PC-9 (cell line): Measurements from ENCODE around the gene SLC25A10. TPM values are rescaled to one million over a fixed set of nuclear protein-coding genes. Genes with fewer than 3 reads are reported as not detected.

Experiments used
- BruUV-seq: library from RNA; stranded (reverse); fragments of 400-500 nt; replicated peaks from 2 replicates; lab custom pipeline; 2021; lab: Mats Ljungman, UMichigan
- CTCF ChIA-PET: fragments of 300-600 bp; sonication (Branson Sonifier 250); formaldehyde crosslinking; loops from one replicate; lab custom pipeline; 2022; ENCODE audit warnings: antibody characterized with exemption; lab: Charles Lee
- POLR2A ChIA-PET: fragments of 300-600 bp; sonication (Branson Sonifier 250); formaldehyde crosslinking; loops from one replicate; lab custom pipeline; 2022; ENCODE audit warnings: antibody characterized with exemption; ENCODE audit not compliant: unreplicated experiment; lab: Charles Lee
- DNase-seq, 2 experiments: peaks; one replicate each; pipeline versions ENCODE4 v3.0.0 to v3.0.0-alpha.2; 2015 to 2022; ENCODE audit warnings: mixed read lengths in 1 of 2
- H2AFZ ChIP-seq: fragments of 200-600 bp; sonication (generic); 2 replicates; pipeline ENCODE4 v1.8.1; 2017; ENCODE audit warnings: antibody characterized with exemption
- H3F3A ChIP-seq: fragments of 200-600 bp; sonication (generic); 2 replicates; pipeline ENCODE4 v1.8.1; 2017; ENCODE audit warnings: antibody characterized with exemption, mild to moderate bottlenecking, low read depth; ENCODE audit not compliant: insufficient read depth
- H3K27ac ChIP-seq: fragments of 200-600 bp; sonication (generic); 2 replicates; pipeline ENCODE4 v1.6.1; 2016; ENCODE audit warnings: mixed run types
- H3K27me3 ChIP-seq: fragments of 200-600 bp; sonication (generic); 2 replicates; pipeline ENCODE4 v1.6.1; 2016; ENCODE audit warnings: low read depth, mixed run types; ENCODE audit not compliant: insufficient read depth
- H3K36me3 ChIP-seq: fragments of 200-600 bp; sonication (generic); 2 replicates; pipeline ENCODE4 v1.6.1; 2016; ENCODE audit warnings: low read depth, mixed run types
- H3K4me1 ChIP-seq: fragments of 200-600 bp; sonication (generic); replicated peaks from 2 replicates; pipeline ENCODE4 v1.6.1; 2016; ENCODE audit warnings: mixed run types; ENCODE audit not compliant: insufficient read depth
- H3K4me2 ChIP-seq: fragments of 200-600 bp; sonication (generic); 2 replicates; pipeline ENCODE4 v1.6.1; 2017; ENCODE audit warnings: mixed run types
- H3K4me3 ChIP-seq: fragments of 200-600 bp; sonication (generic); 2 replicates; pipeline ENCODE4 v1.6.1; 2016; ENCODE audit warnings: mixed run types
- H3K79me2 ChIP-seq: fragments of 200-600 bp; sonication (generic); 2 replicates; pipeline ENCODE4 v1.6.1; 2017; ENCODE audit warnings: low read depth, mixed run types
- H3K9me2 ChIP-seq: fragments of 200-600 bp; sonication (generic); 2 replicates; pipeline ENCODE4 v1.8.1; 2017; ENCODE audit warnings: mild to moderate bottlenecking; ENCODE audit not compliant: insufficient read depth
- H3K9me3 ChIP-seq: fragments of 200-600 bp; sonication (generic); 2 replicates; pipeline ENCODE4 v1.8.1; 2016; ENCODE audit warnings: low read depth; ENCODE audit not compliant: insufficient read depth
- H4K20me1 ChIP-seq: fragments of 200-600 bp; sonication (generic); 2 replicates; pipeline ENCODE4 v1.8.1; 2017; ENCODE audit not compliant: insufficient read depth
- CTCF ChIP-seq: fragments of 200-600 bp; sonication (generic); conservative IDR thresholded peaks from 2 replicates; pipeline ENCODE4 v1.6.1; 2017; ENCODE audit warnings: mixed run types, antibody characterized with exemption, mild to moderate bottlenecking, moderate library complexity
- EZH2 ChIP-seq: fragments of 200-600 bp; sonication (generic); IDR thresholded peaks from 2 replicates; pipeline ENCODE4 v1.8.0; 2017; ENCODE audit warnings: antibody characterized with exemption, low read depth
- intact Hi-C: fragments of 100-400 bp; cut with micrococcal nuclease; formaldehyde crosslinking; loops from one replicate; pipeline ENCODE4 v1.10.0; 2022; ENCODE audit not compliant: unreplicated experiment
- total RNA-seq: library from RNA; stranded (reverse); gene quantifications from 2 replicates; pipeline ENCODE4 v1.2.3, GENCODE V29; 2021

Gene SLC25A10
- total RNA-seq, 1 experiment from 2014 or later = 86.5 TPM

GRCh38 chr17:81680150-81680549 is 31.9 kb upstream of the SLC25A10 start:
- Histone ChIP-seq H3K9me2 (no peaks in the 10 kb centered on the region), H2AFZ (no peak overlapping the region), H3K9me3 (no peaks in the 10 kb centered on the region), H3K79me2 (peaks cover 32% of the 10 kb centered on the region), H3K27me3 (no peaks in the 10 kb centered on the region), H4K20me1 (peaks cover under 1% of the 10 kb centered on the region), H3K4me1 (peaks cover under 1% of the 10 kb centered on the region; the same call in 1 of the 2 replicates), H3K4me2 (no peak overlapping the region), H3K27ac (no peak overlapping the region), H3K36me3 (no peaks in the 10 kb centered on the region), H3F3A (peaks cover 10% of the 10 kb centered on the region; the same call in 1 of the 2 replicates), H3K4me3 (no peak overlapping the region)
- POLR2A ChIA-PET = no interaction called here
- CTCF ChIA-PET = no interaction called here
- no TSS peak for BruUV-seq
- no peak for DNase-seq
- TF ChIP-seq CTCF (no peak), EZH2 (no peak)
- intact Hi-C loops = loop anchor here (5.0 kb wide), 2 partner anchors 43 to 342 kb away; partner anchors contain the start of genes CENPX, LRRC45, NPLOC4 and TSPAN10

GRCh38 chr17:81681672-81682071 is 30.4 kb upstream of the SLC25A10 start:
- no peaks in the 10 kb centered on the region for H3K27me3 ChIP-seq
- no peak overlapping the region for H3K27ac ChIP-seq
- no peaks in the 10 kb centered on the region for H3K36me3 ChIP-seq
- H3K9me2 ChIP-seq = no peaks in the 10 kb centered on the region
- H3K9me3 ChIP-seq = no peaks in the 10 kb centered on the region
- H3K4me2 ChIP-seq = no peak overlapping the region
- no peak overlapping the region for H2AFZ ChIP-seq
- intact Hi-C loops = loop anchor here (5.0 kb wide), 2 partner anchors 44 to 341 kb away; partner anchors contain the start of genes CENPX, LRRC45, NPLOC4 and TSPAN10
- H3F3A ChIP-seq = peaks cover 11% of the 10 kb centered on the region; the same call in 1 of the 2 replicates
- ChIA-PET CTCF (no interaction called here), POLR2A (interaction anchor here (0.5 kb wide), 1 partner anchor 44 kb away, joined by 7 read pairs; no protein-coding TSS in a partner anchor)
- H3K79me2 ChIP-seq = peaks cover 47% of the 10 kb centered on the region
- no peak for DNase-seq
- H3K4me1 ChIP-seq = peaks cover 5% of the 10 kb centered on the region
- H3K4me3 ChIP-seq = no peak overlapping the region
- peaks cover 13% of the 10 kb centered on the region for H4K20me1 ChIP-seq
- no TSS peak for BruUV-seq
- TF ChIP-seq EZH2 (no peak), CTCF (no peak)

- CTCF ChIA-PET = interaction anchor here (0.6 kb wide), 1 partner anchor 85 kb away, joined by 13 read pairs; no protein-coding TSS in a partner anchor
- Histone ChIP-seq H3K4me2 (peak overlapping the region; percentile 84), H3K9me2 (no peaks in the 10 kb centered on the region), H3K4me3 (peak overlapping the region; percentile 93), H3K9me3 (no peaks in the 10 kb centered on the region), H3K27me3 (no peaks in the 10 kb centered on the region), H3K79me2 (peaks cover 55% of the 10 kb centered on the region), H2AFZ (no peak overlapping the region), H4K20me1 (peaks cover 13% of the 10 kb centered on the region), H3K4me1 (peaks cover 5% of the 10 kb centered on the region), H3F3A (peaks cover 11% of the 10 kb centered on the region; the same call in 1 of the 2 replicates), H3K36me3 (no peaks in the 10 kb centered on the region), H3K27ac (no peak overlapping the region)
- POLR2A ChIA-PET = interaction anchor here (0.7 kb wide), 2 partner anchors 16 to 116 kb away, joined by 3 read pairs; no protein-coding TSS in a partner anchor
- no peak for DNase-seq
- intact Hi-C loops = loop anchor here (5.0 kb wide), 2 partner anchors 45 to 340 kb away; partner anchors contain the start of genes CENPX, LRRC45, NPLOC4 and TSPAN10
- BruUV-seq = no TSS peak
- no peak for TF ChIP-seq EZH2
- no peak for TF ChIP-seq CTCF
Measured at GRCh38 chr17:81682565-81683207, 29.4 kb upstream of the SLC25A10 start.
